Measurements from ENCODE around the gene ACER2. TPM values are rescaled to one million over a fixed set of nuclear protein-coding genes. Genes with fewer than 3 reads are reported as not detected.

ACER2 gene
- total and polyA plus RNA-seq, 2 experiments from 2014 or later, result 0.87 to 14.6 TPM

DNA sequence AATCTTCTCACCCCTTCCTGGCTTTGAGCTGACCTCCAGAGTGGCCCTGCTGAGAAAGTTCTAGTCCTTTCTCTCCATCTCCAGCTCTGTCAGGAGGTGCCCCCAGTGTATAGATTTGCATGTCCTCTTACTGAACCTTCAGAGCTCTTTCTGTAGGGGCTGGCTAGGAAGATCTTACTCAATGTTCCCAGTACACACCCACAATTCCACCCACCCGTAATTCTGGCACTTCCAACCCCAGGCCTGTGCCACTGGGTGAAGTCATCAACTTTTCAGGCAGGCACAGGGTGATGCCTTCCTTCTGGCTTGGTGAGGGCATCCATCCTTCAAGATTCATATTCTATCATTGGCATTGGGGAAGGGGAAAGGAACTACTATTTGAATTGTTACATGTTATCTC is 75.9 kb downstream of the ACER2 start:
- Histone ChIP-seq H4K20me1 (replicated peaks; ENCODE audit: insufficient read depth) (no peaks in the 10 kb centered on the region), H3K27ac (ENCODE audit: low read depth) (no peak overlapping the region), H3K4me1 (ENCODE audit: insufficient read depth) (no peaks in the 10 kb centered on the region), H3K4me2 (no peak overlapping the region), H3K36me3 (ENCODE audit: insufficient read depth) (no peaks in the 10 kb centered on the region), H3K27me3 (ENCODE audit: insufficient read depth) (no peaks in the 10 kb centered on the region), H3F3A (replicated peaks; ENCODE audit: low read depth) (no peaks in the 10 kb centered on the region), H2AFZ (no peak overlapping the region), H3K4me3 (no peak overlapping the region), H3K9me2 (ENCODE audit: insufficient read depth) (peaks cover 2% of the 10 kb centered on the region; the same call in 1 of the 2 replicates), H3K79me2 (replicated peaks; ENCODE audit: insufficient read depth) (no peaks in the 10 kb centered on the region)
- no peak for DNase-seq (ENCODE audit: low spot score)
- Mint-ChIP-seq H3K27me3 (ENCODE audit: insufficient read depth, low read depth, poor library complexity) (no peaks in the 10 kb centered on the region), H3K4me1 (no peaks in the 10 kb centered on the region; the same call in 2 of the 3 replicates), H3K36me3 (ENCODE audit: low read depth) (no peaks in the 10 kb centered on the region), H3K9me3 (no peaks in the 10 kb centered on the region), H3K27ac (no peak overlapping the region), H3K4me3 (no peak overlapping the region)
- TF ChIP-seq ZNF331 (CRISPR knock-in tag; IDR thresholded peaks at IDR 0.05; ENCODE audit: low read depth), result no peak
- no peak for TF ChIP-seq JUNB (IDR thresholded peaks at IDR 0.05; ENCODE audit: unreplicated experiment)
- TF ChIP-seq, protein P1, sequence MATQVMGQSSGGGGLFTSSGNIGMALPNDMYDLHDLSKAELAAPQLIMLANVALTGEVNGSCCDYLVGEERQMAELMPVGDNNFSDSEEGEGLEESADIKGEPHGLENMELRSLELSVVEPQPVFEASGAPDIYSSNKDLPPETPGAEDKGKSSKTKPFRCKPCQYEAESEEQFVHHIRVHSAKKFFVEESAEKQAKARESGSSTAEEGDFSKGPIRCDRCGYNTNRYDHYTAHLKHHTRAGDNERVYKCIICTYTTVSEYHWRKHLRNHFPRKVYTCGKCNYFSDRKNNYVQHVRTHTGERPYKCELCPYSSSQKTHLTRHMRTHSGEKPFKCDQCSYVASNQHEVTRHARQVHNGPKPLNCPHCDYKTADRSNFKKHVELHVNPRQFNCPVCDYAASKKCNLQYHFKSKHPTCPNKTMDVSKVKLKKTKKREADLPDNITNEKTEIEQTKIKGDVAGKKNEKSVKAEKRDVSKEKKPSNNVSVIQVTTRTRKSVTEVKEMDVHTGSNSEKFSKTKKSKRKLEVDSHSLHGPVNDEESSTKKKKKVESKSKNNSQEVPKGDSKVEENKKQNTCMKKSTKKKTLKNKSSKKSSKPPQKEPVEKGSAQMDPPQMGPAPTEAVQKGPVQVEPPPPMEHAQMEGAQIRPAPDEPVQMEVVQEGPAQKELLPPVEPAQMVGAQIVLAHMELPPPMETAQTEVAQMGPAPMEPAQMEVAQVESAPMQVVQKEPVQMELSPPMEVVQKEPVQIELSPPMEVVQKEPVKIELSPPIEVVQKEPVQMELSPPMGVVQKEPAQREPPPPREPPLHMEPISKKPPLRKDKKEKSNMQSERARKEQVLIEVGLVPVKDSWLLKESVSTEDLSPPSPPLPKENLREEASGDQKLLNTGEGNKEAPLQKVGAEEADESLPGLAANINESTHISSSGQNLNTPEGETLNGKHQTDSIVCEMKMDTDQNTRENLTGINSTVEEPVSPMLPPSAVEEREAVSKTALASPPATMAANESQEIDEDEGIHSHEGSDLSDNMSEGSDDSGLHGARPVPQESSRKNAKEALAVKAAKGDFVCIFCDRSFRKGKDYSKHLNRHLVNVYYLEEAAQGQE (IDR thresholded peaks at IDR 0.05; ENCODE audit: unreplicated experiment), result no peak
- TF ChIP-seq CREB1 (CRISPR knock-in tag; IDR thresholded peaks at IDR 0.05; ENCODE audit: low read depth), result no peak
- TF ChIP-seq POLR2AphosphoS5 (IDR thresholded peaks at IDR 0.05; ENCODE audit: low read depth), result no peak
- TF ChIP-seq EZH2 (IDR thresholded peaks at IDR 0.05; ENCODE audit: low read depth, unreplicated experiment), result no peak
- TF ChIP-seq, protein P2, sequence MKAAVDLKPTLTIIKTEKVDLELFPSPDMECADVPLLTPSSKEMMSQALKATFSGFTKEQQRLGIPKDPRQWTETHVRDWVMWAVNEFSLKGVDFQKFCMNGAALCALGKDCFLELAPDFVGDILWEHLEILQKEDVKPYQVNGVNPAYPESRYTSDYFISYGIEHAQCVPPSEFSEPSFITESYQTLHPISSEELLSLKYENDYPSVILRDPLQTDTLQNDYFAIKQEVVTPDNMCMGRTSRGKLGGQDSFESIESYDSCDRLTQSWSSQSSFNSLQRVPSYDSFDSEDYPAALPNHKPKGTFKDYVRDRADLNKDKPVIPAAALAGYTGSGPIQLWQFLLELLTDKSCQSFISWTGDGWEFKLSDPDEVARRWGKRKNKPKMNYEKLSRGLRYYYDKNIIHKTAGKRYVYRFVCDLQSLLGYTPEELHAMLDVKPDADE (IDR thresholded peaks at IDR 0.05), result no peak
- ATAC-seq, result no peak

DNA sequence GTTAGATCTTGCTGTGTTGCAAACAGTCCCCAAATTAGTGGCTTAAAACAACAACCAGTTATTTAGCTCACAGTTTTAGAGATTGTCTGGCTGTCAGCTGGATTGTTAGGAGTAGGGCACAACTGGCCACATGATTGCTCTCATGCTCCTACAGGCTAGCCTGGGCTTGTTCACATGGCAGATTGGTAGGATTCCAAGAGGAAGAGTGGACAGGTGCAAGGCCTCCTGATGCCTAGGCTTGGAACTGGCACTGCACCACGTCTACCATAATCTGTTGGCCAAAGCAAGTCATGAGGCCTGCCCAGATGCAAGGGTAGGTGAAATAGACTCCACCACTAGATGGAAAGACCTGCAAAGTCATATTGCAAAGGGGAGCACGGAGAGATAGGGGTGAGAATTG is 76.4 kb downstream of the ACER2 start:
- H3F3A ChIP-seq (replicated peaks; ENCODE audit: low read depth), result no peaks in the 10 kb centered on the region
- Mint-ChIP-seq H3K36me3 (ENCODE audit: low read depth) (no peaks in the 10 kb centered on the region), H3K27ac (no peak overlapping the region; the same call in 1 of the 2 replicates), H3K9me3 (no peaks in the 10 kb centered on the region), H3K4me1 (no peaks in the 10 kb centered on the region; the same call in 2 of the 3 replicates), H3K4me3 (no peak overlapping the region), H3K27me3 (ENCODE audit: insufficient read depth, low read depth, poor library complexity) (no peaks in the 10 kb centered on the region)
- ATAC-seq (no peak), DNase-seq (ENCODE audit: low spot score) (no peak)
- no peaks in the 10 kb centered on the region for H3K36me3 ChIP-seq (ENCODE audit: insufficient read depth)
- no peaks in the 10 kb centered on the region for H3K4me1 ChIP-seq (ENCODE audit: insufficient read depth)
- no peak overlapping the region for H3K4me2 ChIP-seq
- no peak overlapping the region for H3K27ac ChIP-seq (ENCODE audit: low read depth)
- no peaks in the 10 kb centered on the region for H3K79me2 ChIP-seq (replicated peaks; ENCODE audit: insufficient read depth)
- peaks cover 1% of the 10 kb centered on the region; the same call in 1 of the 2 replicates for H3K9me2 ChIP-seq (ENCODE audit: insufficient read depth)
- no peaks in the 10 kb centered on the region for H4K20me1 ChIP-seq (replicated peaks; ENCODE audit: insufficient read depth)
- no peak overlapping the region for H3K4me3 ChIP-seq
- H2AFZ ChIP-seq, result no peak overlapping the region
- H3K27me3 ChIP-seq (ENCODE audit: insufficient read depth), result no peaks in the 10 kb centered on the region
- TF ChIP-seq EZH2phosphoT487 (IDR thresholded peaks at IDR 0.05; ENCODE audit: unreplicated experiment) (no peak), NANOG (IDR thresholded peaks at IDR 0.05; ENCODE audit: borderline replicate concordance) (no peak), STAT1 (IDR thresholded peaks at IDR 0.05; ENCODE audit: unreplicated experiment) (no peak), ZNF331 (CRISPR knock-in tag; IDR thresholded peaks at IDR 0.05; ENCODE audit: low read depth) (no peak)
- TF ChIP-seq, protein P3, sequence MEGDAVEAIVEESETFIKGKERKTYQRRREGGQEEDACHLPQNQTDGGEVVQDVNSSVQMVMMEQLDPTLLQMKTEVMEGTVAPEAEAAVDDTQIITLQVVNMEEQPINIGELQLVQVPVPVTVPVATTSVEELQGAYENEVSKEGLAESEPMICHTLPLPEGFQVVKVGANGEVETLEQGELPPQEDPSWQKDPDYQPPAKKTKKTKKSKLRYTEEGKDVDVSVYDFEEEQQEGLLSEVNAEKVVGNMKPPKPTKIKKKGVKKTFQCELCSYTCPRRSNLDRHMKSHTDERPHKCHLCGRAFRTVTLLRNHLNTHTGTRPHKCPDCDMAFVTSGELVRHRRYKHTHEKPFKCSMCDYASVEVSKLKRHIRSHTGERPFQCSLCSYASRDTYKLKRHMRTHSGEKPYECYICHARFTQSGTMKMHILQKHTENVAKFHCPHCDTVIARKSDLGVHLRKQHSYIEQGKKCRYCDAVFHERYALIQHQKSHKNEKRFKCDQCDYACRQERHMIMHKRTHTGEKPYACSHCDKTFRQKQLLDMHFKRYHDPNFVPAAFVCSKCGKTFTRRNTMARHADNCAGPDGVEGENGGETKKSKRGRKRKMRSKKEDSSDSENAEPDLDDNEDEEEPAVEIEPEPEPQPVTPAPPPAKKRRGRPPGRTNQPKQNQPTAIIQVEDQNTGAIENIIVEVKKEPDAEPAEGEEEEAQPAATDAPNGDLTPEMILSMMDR (conservative IDR thresholded peaks at IDR 0.05; ENCODE audit: low read depth in 2 of 2), result no peak

Data from GM23338 (cell line).